ENCODE results near the gene CCT5.
"Not testable (repeated sequence)": the region's sequence is repeated elsewhere in the genome, so short reads cannot be mapped to it uniquely, and the experiment has no call there.

Gene CCT5

DNA sequence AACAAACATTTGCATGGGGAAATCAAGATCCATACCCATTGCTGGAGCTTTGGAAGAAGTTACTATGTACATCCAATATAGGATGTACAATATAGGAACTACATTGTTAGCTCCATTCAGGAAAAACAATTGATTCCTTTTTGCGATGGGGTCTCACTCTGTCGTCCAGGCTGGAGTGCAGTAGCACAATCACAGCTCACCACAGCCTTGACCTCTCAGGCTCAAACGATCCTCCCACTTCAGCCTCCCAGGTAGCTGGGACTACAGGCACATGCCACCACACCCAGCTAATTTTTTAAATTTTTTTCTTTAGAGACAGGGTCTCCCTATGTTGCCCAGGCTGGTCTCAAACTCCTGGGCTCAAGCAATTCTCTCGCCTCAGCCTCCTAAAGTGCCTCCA, 2.9 kb upstream of the CCT5 start:
- DNase-seq, result not testable (repeated sequence)

DNA sequence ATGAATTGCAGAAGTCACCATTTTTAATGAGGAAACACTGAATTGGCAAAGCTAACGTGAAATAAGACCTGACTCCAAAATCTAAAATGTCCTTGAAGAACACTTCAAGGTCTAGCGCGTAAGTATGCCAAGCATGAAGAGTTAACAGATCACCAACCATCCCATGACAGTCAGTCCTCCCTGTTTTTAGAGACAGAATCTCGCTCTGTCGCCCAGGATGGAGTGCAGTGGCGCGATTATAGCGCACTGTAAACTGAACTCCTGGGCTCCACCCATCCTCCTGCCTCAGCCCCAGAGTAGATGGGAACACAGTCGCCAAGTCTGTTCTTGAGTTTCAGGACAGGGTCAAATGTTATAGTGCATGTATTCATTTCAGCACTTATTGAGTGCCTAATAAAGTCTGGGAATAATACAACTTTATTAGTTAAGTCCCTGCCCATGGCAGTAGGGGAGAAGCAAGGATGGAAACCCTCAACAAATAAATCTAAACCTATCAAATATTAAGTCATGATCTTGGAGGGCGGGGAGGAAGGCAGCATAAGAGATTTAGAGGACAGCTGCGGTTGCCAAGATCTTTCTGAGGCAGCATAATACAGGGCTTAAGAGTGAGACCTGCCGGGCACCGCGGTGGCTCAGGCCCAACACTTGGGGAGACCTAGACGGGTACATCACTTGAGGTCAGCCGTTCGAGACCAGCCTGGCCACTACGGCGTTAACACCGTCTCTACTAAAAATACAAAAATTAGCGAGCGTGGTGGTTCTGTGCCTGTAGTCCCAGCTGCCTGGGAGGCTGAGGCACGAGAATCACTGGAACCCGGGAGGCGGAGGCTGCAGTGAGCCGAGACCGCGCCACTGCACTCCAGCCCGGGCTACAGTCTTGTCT, 1.5 kb upstream of the CCT5 start:
- DNase-seq, result no peak

- DNase-seq, result no peak
Measured at GRCh38 chr5:10250806-10251276, 761 bp downstream of the CCT5 start.

GRCh38 chr5:10251405-10251804, 1.3 kb downstream of the CCT5 start:
- DNase-seq, result no peak

DNA sequence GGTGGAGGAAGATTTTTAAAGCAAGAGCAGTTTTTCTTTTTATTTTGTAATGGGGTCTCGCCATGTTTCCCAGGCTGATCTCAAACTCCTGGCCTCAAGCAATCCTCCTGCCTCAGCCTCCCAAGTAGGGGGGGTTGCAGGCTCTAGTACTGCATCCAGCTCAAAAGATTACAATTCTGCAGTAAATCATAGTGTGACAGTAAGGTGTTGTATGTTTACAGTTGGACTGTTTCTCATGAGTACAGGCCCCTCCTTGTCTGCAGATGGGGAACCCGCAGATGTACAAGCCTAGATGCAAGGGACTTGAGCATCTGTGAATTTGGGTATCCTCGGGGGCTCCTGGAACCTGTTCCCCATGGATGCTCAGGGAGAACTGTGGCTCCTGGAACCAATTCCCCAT, 3.3 kb downstream of the CCT5 start:
- no peak for DNase-seq

DNA sequence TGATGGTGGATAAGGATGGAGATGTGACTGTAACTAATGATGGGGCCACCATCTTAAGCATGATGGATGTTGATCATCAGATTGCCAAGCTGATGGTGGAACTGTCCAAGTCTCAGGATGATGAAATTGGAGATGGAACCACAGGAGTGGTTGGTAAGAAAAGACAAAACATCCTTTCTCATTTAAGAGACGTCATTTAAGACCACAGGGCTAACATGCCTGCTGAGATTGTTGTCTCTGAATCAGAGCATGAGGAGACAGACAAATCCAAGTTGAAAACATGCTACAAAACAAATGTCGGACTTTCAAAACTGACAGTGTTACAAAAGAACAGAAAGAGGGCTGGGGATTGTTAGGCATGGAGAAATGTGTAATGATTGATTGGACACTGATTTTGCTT, 4.6 kb downstream of the CCT5 start:
- no peak for DNase-seq

DNA sequence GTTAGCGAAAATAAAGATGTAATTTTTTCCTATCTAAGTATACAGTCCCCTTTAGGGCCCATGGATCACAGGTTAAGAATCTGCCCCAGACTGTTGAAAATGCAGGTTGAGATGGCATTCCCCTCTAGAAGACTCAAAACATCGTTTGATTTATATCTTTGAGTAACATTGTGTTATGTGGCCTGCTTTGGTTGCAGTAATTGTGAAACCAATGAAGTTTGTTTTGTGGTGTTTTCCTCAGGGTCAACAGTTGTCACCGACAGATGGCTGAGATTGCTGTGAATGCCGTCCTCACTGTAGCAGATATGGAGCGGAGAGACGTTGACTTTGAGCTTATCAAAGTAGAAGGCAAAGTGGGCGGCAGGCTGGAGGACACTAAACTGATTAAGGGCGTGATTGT, 7.8 kb downstream of the CCT5 start:
- no peak for DNase-seq

DNA sequence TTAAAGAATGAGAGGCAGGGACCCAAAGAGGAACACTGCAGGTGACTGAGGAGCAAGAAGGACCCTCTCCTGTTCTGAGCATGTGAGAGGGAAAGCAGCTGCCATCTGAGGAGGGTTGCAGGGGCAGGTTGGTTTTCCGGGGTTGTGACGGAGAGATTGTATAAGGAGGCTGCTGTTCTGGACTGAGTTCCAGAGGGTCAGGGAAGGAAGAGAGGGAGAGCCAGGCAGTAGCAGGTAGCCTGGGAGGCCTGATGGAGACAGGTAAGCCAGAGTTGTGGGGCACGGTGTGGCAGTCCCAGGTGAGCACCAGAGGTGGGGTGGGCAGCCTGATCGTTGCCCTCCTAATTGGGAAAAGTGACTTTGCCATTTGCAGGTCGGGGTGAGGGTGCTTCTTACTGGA, 9.8 kb downstream of the CCT5 start:
- no peak for DNase-seq

DNA sequence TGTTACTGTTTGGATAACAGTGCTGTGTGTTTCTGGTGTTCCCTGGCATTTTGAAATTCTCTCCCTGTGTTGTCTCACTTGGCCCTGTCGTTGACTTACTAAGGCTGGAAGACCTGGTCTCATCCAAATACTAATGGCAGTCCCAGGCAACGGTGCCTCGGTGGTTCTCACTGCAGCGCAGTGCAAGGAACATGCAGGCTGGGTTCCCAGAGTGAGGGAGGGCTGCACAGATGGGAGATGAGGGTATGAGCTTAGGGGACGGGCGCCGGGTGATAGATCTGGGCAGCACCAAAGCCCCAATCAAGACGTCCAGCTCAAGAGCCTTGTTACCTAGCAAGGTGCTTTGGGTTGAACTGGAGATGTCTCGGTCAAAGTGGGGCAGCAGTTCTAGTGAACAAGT, 11.0 kb downstream of the CCT5 start:
- no peak for DNase-seq

- DNase-seq, result no peak
Measured at GRCh38 chr5:10262121-10262774, 12.2 kb downstream of the CCT5 start.

GRCh38 chr5:10262995-10263394, 12.9 kb downstream of the CCT5 start:
- no peak for DNase-seq

GRCh38 chr5:10264604-10265003, 14.5 kb downstream of the CCT5 start:
- DNase-seq, result no peak

GRCh38 chr5:10265245-10266109, 15.4 kb downstream of the CCT5 start:
- no peak for DNase-seq

DNA sequence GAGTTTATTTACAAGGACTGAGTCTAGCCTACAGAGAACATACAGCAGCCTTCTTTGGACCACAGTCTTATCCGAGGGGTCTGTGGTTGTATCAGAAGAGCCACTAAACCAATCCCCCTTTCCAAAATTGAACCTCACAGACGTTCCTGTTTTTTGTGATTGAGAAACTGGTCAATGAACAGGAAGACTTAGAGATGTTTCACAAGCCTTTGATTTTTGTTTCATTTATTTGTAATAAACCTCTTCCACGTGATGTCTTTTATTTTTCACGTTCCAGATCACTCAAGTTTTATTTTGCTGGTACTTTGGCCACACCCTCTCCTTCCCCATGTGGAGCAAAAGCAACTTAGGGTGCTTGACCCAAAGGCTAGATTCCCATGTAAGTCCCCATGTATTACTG, 16.1 kb downstream of the CCT5 start:
- no peak for DNase-seq

- no peak for DNase-seq
Measured at GRCh38 chr5:10266839-10267238, 16.8 kb downstream of the CCT5 start.

DNA sequence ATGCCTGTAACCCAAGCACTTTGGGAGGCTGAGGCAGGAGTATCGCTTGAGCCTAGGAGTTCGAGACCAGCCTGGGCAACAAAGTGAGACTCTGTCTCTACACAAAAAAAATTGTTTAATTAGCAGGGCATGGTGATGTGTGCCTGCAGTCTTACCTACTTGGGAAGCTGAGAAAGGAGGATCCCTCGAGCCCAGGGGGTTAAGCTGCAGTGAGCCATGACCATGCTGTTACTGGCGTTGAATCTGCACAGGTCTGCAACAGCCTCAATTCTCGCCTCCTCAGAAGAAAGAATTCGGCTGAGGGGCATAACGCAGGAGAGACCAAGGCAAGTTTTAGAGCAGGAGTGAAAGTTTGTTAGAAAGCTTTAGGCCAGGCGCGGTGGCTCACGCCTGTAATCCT, 18.0 kb downstream of the CCT5 start:
- DNase-seq, result no peak

- no peak for DNase-seq
Measured at GRCh38 chr5:10272053-10272874, 22.2 kb downstream of the CCT5 start.

GRCh38 chr5:10272875-10273209, 22.8 kb downstream of the CCT5 start:
- DNase-seq, result not testable (repeated sequence)

DNA sequence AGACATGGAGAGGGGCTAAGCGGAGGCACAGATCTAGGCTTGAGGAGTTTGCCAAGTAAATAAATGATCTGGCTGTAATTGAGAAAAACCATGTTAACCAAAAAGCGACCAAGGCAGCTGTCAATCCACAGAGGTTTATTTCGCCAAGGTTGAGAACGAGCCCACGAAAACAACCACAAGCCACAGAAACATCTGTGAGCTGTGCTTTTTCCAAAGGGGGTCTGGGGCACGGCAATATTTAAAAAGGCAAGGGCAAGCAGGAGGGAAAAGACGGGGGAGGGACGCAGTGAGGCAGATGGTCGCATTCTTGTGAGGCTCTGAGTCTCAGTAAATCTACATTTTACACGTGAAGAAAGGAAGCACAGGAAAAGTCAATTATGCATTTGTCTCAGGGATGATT, 25.4 kb downstream of the CCT5 start:
- no peak for DNase-seq

GRCh38 chr5:10275991-10276390, 25.9 kb downstream of the CCT5 start:
- no peak for DNase-seq

DNA sequence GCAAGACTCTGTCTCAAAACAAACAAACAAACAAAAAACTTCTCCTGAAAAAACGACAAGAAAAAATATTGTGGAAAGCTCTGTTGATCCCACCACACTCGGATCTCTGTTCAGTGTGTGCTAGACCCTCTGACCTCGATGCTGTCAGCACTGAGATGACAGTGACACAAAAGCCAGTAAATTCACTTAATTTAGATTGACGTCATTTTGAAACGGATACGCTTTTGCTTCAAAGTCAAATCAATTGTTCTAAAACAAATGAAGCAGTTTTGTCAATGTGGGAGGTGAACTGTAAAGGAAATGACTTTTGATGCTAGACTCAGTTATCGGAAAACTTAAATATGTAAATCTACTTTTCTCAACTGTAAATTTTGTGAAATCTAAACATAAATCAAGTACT, 26.6 kb downstream of the CCT5 start:
- DNase-seq, result no peak

- DNase-seq, result no peak
Measured at GRCh38 chr5:10277773-10278630, 27.9 kb downstream of the CCT5 start.

Measured in bone marrow (tissue), 2 donors.